Upper lobe of right lung (tissue), 1 donor: ENCODE measurements around the gene NTM. TPM values are rescaled to one million over a fixed set of nuclear protein-coding genes. Genes with fewer than 3 reads are reported as not detected.
"Not testable (repeated sequence)": the region's sequence is repeated elsewhere in the genome, so short reads cannot be mapped to it uniquely, and the experiment has no call there.

Experiments used
- ATAC-seq: fragments of 200-7000 bp; cut with Tn5 transposase; one replicate; pipeline ENCODE4 v1.9.1; 2020; ENCODE audit warnings: mild to moderate bottlenecking, moderate library complexity
- DNase-seq: peaks from one replicate; pipeline ENCODE4 v3.0.0-alpha.2; 2020
- H3K27ac ChIP-seq: fragments of 200-600 bp; one replicate; pipeline ENCODE4 v1.8.0; 2022
- H3K27me3 ChIP-seq: fragments of 200-600 bp; one replicate; pipeline ENCODE4 v1.8.0; 2022; ENCODE audit warnings: mild to moderate bottlenecking
- H3K36me3 ChIP-seq: fragments of 200-600 bp; one replicate; pipeline ENCODE4 v1.8.0; 2022
- H3K4me1 ChIP-seq: fragments of 200-600 bp; one replicate; pipeline ENCODE4 v1.8.0; 2022
- H3K4me3 ChIP-seq: fragments of 200-600 bp; one replicate; pipeline ENCODE4 v1.8.0; 2022; ENCODE audit warnings: mild to moderate bottlenecking
- H3K9me3 ChIP-seq: fragments of 200-600 bp; one replicate; pipeline ENCODE4 v1.8.0; 2022
- intact Hi-C: fragments of 100-400 bp; cut with DNase I; formaldehyde crosslinking; loops from one replicate; pipeline ENCODE4 v1.11.0; 2022
- total RNA-seq: library from RNA; stranded (reverse); fragmentation: NEBNext Ultra II Directional; extraction: Animal tissue kit (Norgen Biotek cat#: 25700); gene quantifications from one replicate; pipeline ENCODE4 v1.2.1, GENCODE V29; 2021
- TF ChIP-seq, protein P1 (sequence below): fragments of 200-600 bp; IDR thresholded peaks from one replicate; pipeline ENCODE4 v1.8.0; 2022; ENCODE audit warnings: antibody characterized with exemption
- donor health status: DM: no; HTN: yes; CAD: no; lungs with severe emphysema.

Gene NTM
- total RNA-seq, 1 donor from 2014 or later = 3.7 TPM

DNA sequence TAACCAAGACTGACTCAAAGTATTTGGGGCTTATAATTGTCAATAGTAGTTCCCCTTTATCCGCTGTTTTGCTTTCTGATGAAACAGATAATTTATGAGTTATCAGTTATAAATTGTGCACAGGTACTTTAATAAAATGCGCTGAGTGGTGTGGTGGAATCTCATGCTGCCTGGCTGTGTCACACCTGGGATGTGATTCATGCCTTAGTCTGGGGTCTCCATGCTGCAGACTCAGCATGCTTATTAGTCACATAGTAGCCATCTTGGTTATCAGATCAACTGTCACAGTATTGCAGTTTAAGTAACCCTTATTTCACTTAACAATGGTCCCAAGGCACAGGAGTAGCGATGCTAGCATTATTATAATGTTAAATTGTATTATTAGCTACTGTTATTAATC is 995.2 kb downstream of the NTM start:
- no peaks in the 10 kb centered on the region for H3K36me3 ChIP-seq
- no peaks in the 10 kb centered on the region for H3K4me1 ChIP-seq
- ATAC-seq = no peak
- intact Hi-C loops = no loop called here
- no peak for DNase-seq
- H3K27ac ChIP-seq = no peak overlapping the region
- no peaks in the 10 kb centered on the region for H3K27me3 ChIP-seq
- no peak overlapping the region for H3K4me3 ChIP-seq
- no peaks in the 10 kb centered on the region for H3K9me3 ChIP-seq
- TF ChIP-seq, protein P1, sequence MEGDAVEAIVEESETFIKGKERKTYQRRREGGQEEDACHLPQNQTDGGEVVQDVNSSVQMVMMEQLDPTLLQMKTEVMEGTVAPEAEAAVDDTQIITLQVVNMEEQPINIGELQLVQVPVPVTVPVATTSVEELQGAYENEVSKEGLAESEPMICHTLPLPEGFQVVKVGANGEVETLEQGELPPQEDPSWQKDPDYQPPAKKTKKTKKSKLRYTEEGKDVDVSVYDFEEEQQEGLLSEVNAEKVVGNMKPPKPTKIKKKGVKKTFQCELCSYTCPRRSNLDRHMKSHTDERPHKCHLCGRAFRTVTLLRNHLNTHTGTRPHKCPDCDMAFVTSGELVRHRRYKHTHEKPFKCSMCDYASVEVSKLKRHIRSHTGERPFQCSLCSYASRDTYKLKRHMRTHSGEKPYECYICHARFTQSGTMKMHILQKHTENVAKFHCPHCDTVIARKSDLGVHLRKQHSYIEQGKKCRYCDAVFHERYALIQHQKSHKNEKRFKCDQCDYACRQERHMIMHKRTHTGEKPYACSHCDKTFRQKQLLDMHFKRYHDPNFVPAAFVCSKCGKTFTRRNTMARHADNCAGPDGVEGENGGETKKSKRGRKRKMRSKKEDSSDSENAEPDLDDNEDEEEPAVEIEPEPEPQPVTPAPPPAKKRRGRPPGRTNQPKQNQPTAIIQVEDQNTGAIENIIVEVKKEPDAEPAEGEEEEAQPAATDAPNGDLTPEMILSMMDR = no peak

DNA sequence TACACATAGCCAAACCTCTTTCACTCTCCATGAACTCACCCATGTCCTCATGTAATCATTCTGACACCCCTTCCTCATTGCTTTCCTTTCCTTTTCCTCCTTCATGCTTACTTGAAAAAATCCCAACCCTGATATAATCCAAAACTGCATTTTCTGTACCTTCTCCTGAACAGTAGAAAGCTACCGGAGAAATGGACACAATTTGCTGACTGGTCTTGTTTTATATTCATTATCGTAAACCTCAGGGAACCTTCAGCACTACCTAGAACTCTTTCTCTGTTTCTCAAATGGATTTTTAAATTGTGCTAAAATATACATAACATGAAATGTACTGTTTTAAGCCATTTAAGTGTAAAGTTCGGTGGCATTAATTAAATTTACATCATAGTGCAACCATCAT is 996.9 kb downstream of the NTM start:
- intact Hi-C loops = no loop called here
- ATAC-seq = no peak

DNA sequence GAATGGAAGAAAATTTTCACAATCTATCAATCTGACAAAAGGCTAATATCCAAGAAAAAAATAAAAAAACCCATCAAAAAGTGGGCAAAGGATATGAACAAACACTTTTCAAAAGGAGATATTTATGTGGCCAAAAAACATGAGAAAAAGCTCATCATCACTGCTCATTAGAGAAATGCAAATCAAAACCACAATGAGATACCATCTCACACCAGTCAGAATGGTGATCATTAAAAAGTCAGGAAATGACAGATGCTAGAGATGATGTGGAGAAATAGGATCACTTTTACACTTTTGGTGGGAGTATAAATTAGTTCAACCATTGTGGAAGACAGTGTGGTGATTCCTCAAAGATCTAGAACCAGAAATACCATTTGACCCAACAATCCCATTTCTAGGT is 999.7 kb downstream of the NTM start:
- DNase-seq, ATAC-seq, H3K27ac ChIP-seq, H3K27me3 ChIP-seq, H3K4me1 ChIP-seq, H3K9me3 ChIP-seq, intact Hi-C loops, H3K4me3 ChIP-seq, H3K36me3 ChIP-seq: not testable (repeated sequence)

More for the DNA sequence above, 996.9 kb downstream of the NTM start:
- Histone ChIP-seq H3K27ac (no peak overlapping the region), H3K4me3 (no peak overlapping the region), H3K4me1 (no peaks in the 10 kb centered on the region), H3K9me3 (no peaks in the 10 kb centered on the region), H3K36me3 (no peaks in the 10 kb centered on the region), H3K27me3 (no peaks in the 10 kb centered on the region)
- TF ChIP-seq, protein P1 = no peak
- DNase-seq = no peak

DNA sequence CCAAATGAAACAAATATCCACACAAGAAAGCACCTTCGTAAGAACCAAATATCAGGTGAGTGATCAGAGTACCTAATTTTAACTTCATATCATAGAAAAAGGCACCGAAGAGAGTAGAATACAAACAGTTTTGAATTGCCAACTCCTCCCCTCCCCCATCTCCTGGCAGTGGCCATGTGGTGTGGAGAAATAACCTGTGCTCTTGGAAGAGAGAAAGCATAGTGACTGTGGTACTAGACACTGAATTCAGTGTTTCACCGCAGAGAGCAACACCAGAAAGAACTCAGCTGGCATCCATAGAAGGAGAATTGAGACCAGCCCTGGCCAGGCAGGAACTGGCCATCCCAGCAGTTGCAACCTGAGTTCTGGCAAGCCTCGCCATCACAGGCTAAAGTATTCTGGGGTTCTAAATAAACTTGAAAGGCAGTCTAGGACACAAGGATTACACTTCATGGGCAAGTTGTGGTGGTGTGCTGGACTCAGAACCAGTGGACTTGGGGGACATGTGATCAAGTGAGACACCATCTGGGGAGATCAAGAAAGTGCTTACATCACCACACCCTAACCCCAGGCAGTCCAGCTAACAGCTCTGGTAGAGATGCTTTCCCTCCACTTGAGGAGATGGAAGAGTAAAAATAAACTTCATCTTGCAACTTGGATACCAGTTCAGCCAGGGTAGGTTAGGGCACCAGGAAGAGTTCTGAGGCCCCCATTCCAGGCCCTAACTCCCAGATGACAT is 1003.2 kb downstream of the NTM start:
- DNase-seq (no peak), ATAC-seq (no peak)
- TF ChIP-seq, protein P1 = no peak
- no peaks in the 10 kb centered on the region for H3K9me3 ChIP-seq
- H3K36me3 ChIP-seq = no peaks in the 10 kb centered on the region
- H3K27ac ChIP-seq = no peak overlapping the region
- H3K4me1 ChIP-seq = no peaks in the 10 kb centered on the region
- intact Hi-C loops = no loop called here
- no peak overlapping the region for H3K4me3 ChIP-seq
- no peaks in the 10 kb centered on the region for H3K27me3 ChIP-seq

DNA sequence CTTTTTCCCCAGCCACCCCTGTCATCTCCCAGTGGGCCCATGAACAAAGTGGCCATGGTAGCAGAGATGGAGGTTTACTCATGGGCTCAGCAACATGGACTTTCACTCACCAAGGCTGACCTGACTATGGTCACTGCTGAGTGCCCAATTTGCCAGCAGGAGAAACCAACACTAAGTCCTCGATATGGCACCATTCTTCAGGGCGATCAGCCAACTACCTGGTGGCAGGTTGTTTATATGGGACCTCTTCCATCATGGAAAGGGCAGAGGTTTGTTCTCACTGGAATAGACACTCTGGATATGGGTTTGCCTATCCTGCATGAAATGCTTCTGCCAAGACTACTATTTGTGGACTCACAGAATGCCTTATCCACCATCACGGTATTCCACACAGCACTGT is 1009.1 kb downstream of the NTM start:
- intact Hi-C loops = no loop called here
- no peaks in the 10 kb centered on the region for H3K9me3 ChIP-seq
- DNase-seq = no peak

More for the DNA sequence above, 1009.1 kb downstream of the NTM start:
- Histone ChIP-seq H3K36me3 (no peaks in the 10 kb centered on the region), H3K27me3 (no peaks in the 10 kb centered on the region), H3K4me1 (no peaks in the 10 kb centered on the region), H3K4me3 (no peak overlapping the region), H3K27ac (no peak overlapping the region)
- ATAC-seq = no peak
- TF ChIP-seq, protein P1 = no peak
